Liver (tissue), 9 donors: ENCODE results near the gene TNRC6B. TPM values are rescaled to one million over a fixed set of nuclear protein-coding genes. Genes with fewer than 3 reads are reported as not detected.
"Not testable (repeated sequence)": the region's sequence is repeated elsewhere in the genome, so short reads cannot be mapped to it uniquely, and the experiment has no call there.

Experiments used
- DNase-seq: peaks from one replicate; pipeline ENCODE4 v3.0.0-alpha.2; 2017; ENCODE audit warnings: low spot score
- H3K27ac ChIP-seq, 2 donors: one replicate each; pipeline ENCODE4 v1.7.0; 2013; ENCODE audit warnings: inconsistent platforms in 2 of 2, low read length in 2 of 2, control low read depth in 1 of 2, low read depth in 1 of 2, mild to moderate bottlenecking in 1 of 2
- H3K27me3 ChIP-seq, 4 donors: one replicate each; pipeline versions ENCODE4 v1.6.1 to v1.7.0; 2013; ENCODE audit warnings: low read length in 3 of 4, inconsistent platforms in 1 of 4, mild to moderate bottlenecking in 1 of 4, moderate library complexity in 1 of 4; ENCODE audit not compliant: control insufficient read depth in 4 of 4, insufficient read depth in 4 of 4
- H3K36me3 ChIP-seq, 4 donors: one replicate each; pipeline versions ENCODE4 v1.6.1 to v1.7.0; 2013; ENCODE audit warnings: low read length in 3 of 4, mild to moderate bottlenecking in 3 of 4, low read depth in 1 of 4, moderate library complexity in 1 of 4; ENCODE audit not compliant: control insufficient read depth in 4 of 4, insufficient read depth in 3 of 4
- H3K4me1 ChIP-seq, 4 donors: one replicate each; pipeline versions ENCODE4 v1.6.1 to v1.7.0; 2013; ENCODE audit warnings: low read length in 3 of 4, mild to moderate bottlenecking in 3 of 4, moderate library complexity in 1 of 4; ENCODE audit not compliant: control insufficient read depth in 4 of 4, insufficient read depth in 4 of 4
- H3K4me3 ChIP-seq, 3 donors: one replicate each; pipeline versions ENCODE4 v1.6.1 to v1.7.0; 2013; ENCODE audit warnings: low read length in 3 of 3, control low read depth in 1 of 3, low read depth in 1 of 3, mild to moderate bottlenecking in 1 of 3
- H3K9ac ChIP-seq, 2 donors: one replicate each; pipeline ENCODE4 v1.7.0; 2013; ENCODE audit warnings: low read length in 2 of 2, mild to moderate bottlenecking in 2 of 2, moderate library complexity in 2 of 2, control low read depth in 1 of 2, low read depth in 1 of 2
- H3K9me3 ChIP-seq, 4 donors: one replicate each; pipeline versions ENCODE4 v1.6.1 to v1.7.0; 2013; ENCODE audit warnings: low read length in 3 of 4; ENCODE audit not compliant: control insufficient read depth in 4 of 4
- ATF3 ChIP-seq: IDR thresholded peaks from 2 replicates; pipeline ENCODE4 v1.6.1; 2016; ENCODE audit warnings: antibody characterized with exemption
- CTCF ChIP-seq: fragments of 150-350 bp; IDR thresholded peaks from 2 replicates; pipeline ENCODE4 v1.5.1; 2017; ENCODE audit warnings: improper control_type of control experiment, low read depth, low read length; ENCODE audit not compliant: missing input control
- EGR1 ChIP-seq, 2 donors: IDR thresholded peaks; 2 replicates each; pipeline ENCODE4 v1.6.1; 2016 to 2018; ENCODE audit warnings: antibody characterized with exemption in 2 of 2, low read depth in 2 of 2
- FOXA1 ChIP-seq: IDR thresholded peaks from 2 replicates; pipeline ENCODE4 v1.6.1; 2016; ENCODE audit warnings: antibody characterized with exemption
- FOXA2 ChIP-seq: IDR thresholded peaks from 2 replicates; pipeline ENCODE4 v1.6.1; 2016; ENCODE audit warnings: antibody characterized with exemption
- GABPA ChIP-seq, 2 donors: IDR thresholded peaks in 1 of 2; conservative IDR thresholded peaks in 1 of 2; 2 replicates each; pipeline ENCODE4 v1.6.1; 2016; ENCODE audit warnings: antibody characterized with exemption in 2 of 2, mild to moderate bottlenecking in 1 of 2, moderate library complexity in 1 of 2
- HNF4A ChIP-seq, 2 donors: conservative IDR thresholded peaks; 2 replicates each; pipeline ENCODE4 v1.6.1; 2016; ENCODE audit warnings: antibody characterized with exemption in 2 of 2, mild to moderate bottlenecking in 2 of 2
- HNF4G ChIP-seq: IDR thresholded peaks from 2 replicates; pipeline ENCODE4 v1.6.1; 2016; ENCODE audit warnings: antibody characterized with exemption
- JUND ChIP-seq, 2 donors: IDR thresholded peaks; 2 replicates each; pipeline ENCODE4 v1.6.1; 2016; ENCODE audit warnings: antibody characterized with exemption in 2 of 2
- MAX ChIP-seq: IDR thresholded peaks from 2 replicates; pipeline ENCODE4 v1.6.1; 2016; ENCODE audit warnings: antibody characterized with exemption
- NR2F2 ChIP-seq: IDR thresholded peaks from 2 replicates; pipeline ENCODE4 v1.6.1; 2016; ENCODE audit warnings: antibody characterized with exemption
- RAD21 ChIP-seq, 2 donors: IDR thresholded peaks; 2 replicates each; pipeline ENCODE4 v1.6.1; 2016; ENCODE audit warnings: antibody characterized with exemption in 2 of 2, mild to moderate bottlenecking in 2 of 2
- REST ChIP-seq: IDR thresholded peaks from 2 replicates; pipeline ENCODE4 v1.6.1; 2016; ENCODE audit warnings: antibody characterized with exemption, mild to moderate bottlenecking
- RXRA ChIP-seq, 2 donors: IDR thresholded peaks; 2 replicates each; pipeline ENCODE4 v1.6.1; 2017 to 2018; ENCODE audit warnings: antibody characterized with exemption in 2 of 2, mild to moderate bottlenecking in 1 of 2
- SP1 ChIP-seq: IDR thresholded peaks from 2 replicates; pipeline ENCODE4 v1.6.1; 2018; ENCODE audit warnings: antibody characterized with exemption, mild to moderate bottlenecking
- TAF1 ChIP-seq: conservative IDR thresholded peaks from 2 replicates; pipeline ENCODE4 v1.6.1; 2016; ENCODE audit warnings: antibody characterized with exemption, mild to moderate bottlenecking
- YY1 ChIP-seq: IDR thresholded peaks from 2 replicates; pipeline ENCODE4 v1.6.1; 2016; ENCODE audit warnings: antibody characterized with exemption, mild to moderate bottlenecking
- ZBTB33 ChIP-seq: IDR thresholded peaks from 2 replicates; pipeline ENCODE4 v1.6.1; 2016; ENCODE audit warnings: antibody characterized with exemption
- WGBS: extraction: QIAGEN DNeasy Blood & Tissue Kit; methylation state at CpG from one replicate; pipeline ENCODE4 v1.1.7; 2013; 5-methylcytosine and 5-hydroxymethylcytosine counted together
- polyA plus RNA-seq, 2 donors: library from polyadenylated mRNA; stranded (reverse) in 1 of 2; unstranded in 1 of 2; fragments of 200-250 nt in 1 of 2; fragments of >200 nt in 1 of 2; fragmentation: Nextera tagmentation in 1 of 2; extraction: Ambion mirVana in 1 of 2; gene quantifications; one replicate each; pipeline versions ENCODE4 v1.2.1 to v1.2.3, GENCODE V29; 2013 to 2015
- total RNA-seq, 2 donors: library from RNA; depleted of rRNA; stranded (reverse); fragments of >200 nt; gene quantifications; one replicate each; pipeline ENCODE4 v1.2.3, GENCODE V29; 2014
- donor health status: healthy.
- donor health status: healthy.
- donor health status: healthy.
- donor health status: healthy.
- donor health status: healthy.

The TNRC6B gene
- total and polyA plus RNA-seq, 4 donors = 4.6 to 39.1 (median 26.4) TPM

- peaks cover 0 to 11% (median 5%) of the 10 kb centered on the region in 4 donors for H3K4me1 ChIP-seq
- H3K9me3 ChIP-seq = no peaks in the 10 kb centered on the region
- H3K4me3 ChIP-seq = no peak overlapping the region
- H3K27me3 ChIP-seq = no peaks in the 10 kb centered on the region
- peak overlapping the region; percentile 49 to 60 for H3K27ac ChIP-seq
- TF ChIP-seq GABPA (IDR thresholded peaks at IDR 0.05 in 1 of 2, conservative IDR thresholded peaks at IDR 0.05 in 1 of 2) = peak in 1 of 2 donors; percentile 28
- peak; percentile 60 for TF ChIP-seq SP1
- TF ChIP-seq HNF4G = no peak
- TF ChIP-seq FOXA2 = peak; percentile 73
- peak; percentile 18 for TF ChIP-seq CTCF
- peak; percentile 60 for TF ChIP-seq MAX
- peak; percentile 50 for TF ChIP-seq FOXA1
- peak; percentile 97 for TF ChIP-seq JUND (IDR thresholded peaks at IDR 0.05)
- TF ChIP-seq TAF1 = no peak
- peak; percentile 23 for TF ChIP-seq NR2F2
- TF ChIP-seq RAD21 (IDR thresholded peaks at IDR 0.05) = peak; percentile 66 to 74
- TF ChIP-seq REST = peak; percentile 47
- peak; percentile 66 to 67 for TF ChIP-seq HNF4A (conservative IDR thresholded peaks at IDR 0.05)
- peak; percentile 92 for TF ChIP-seq ATF3
- TF ChIP-seq EGR1 (IDR thresholded peaks at IDR 0.05; ENCODE audit: low read depth in 2 of 2) = no peak
- peak; percentile 54 to 72 for TF ChIP-seq RXRA (IDR thresholded peaks at IDR 0.05)
- TF ChIP-seq ZBTB33 = no peak
- TF ChIP-seq YY1 = peak; percentile 77
- H3K9ac ChIP-seq = no peak overlapping the region
- no peak for DNase-seq
- WGBS = 33% methylated on average over 7 of the region's 7 CpGs
- H3K36me3 ChIP-seq = peaks cover 0 to 2% (median 0%) of the 10 kb centered on the region in 4 donors
Observed at GRCh38 chr22:40156001-40156516, 21.7 kb upstream of the TNRC6B start.

- H3K27me3 ChIP-seq, H3K36me3 ChIP-seq, H3K9me3 ChIP-seq, H3K9ac ChIP-seq, H3K4me3 ChIP-seq, DNase-seq, H3K27ac ChIP-seq: not testable (repeated sequence)
- 95% methylated on average over 6 of the region's 6 CpGs for WGBS
- peaks cover 0 to 11% (median 5%) of the 10 kb centered on the region in 4 donors for H3K4me1 ChIP-seq
Observed at GRCh38 chr22:40156682-40157081, 21.0 kb upstream of the TNRC6B start.
